Measurements from ENCODE around the gene FMNL2.

The FMNL2 gene

GRCh38 chr2:152375174-152375573 is 40.2 kb downstream of the FMNL2 start:
- TF ChIP-seq CTCF (IDR thresholded peaks at IDR 0.05; ENCODE audit: insufficient read depth, missing control alignments): no peak
- no peak for FAIRE-seq
- DNase-seq (ENCODE audit: insufficient read length, low spot score): no peak

GRCh38 chr2:152376385-152376784 is 41.4 kb downstream of the FMNL2 start:
- FAIRE-seq (no peak), DNase-seq (ENCODE audit: insufficient read length, low spot score) (no peak)
- no peak for TF ChIP-seq CTCF (IDR thresholded peaks at IDR 0.05; ENCODE audit: insufficient read depth, missing control alignments)

GRCh38 chr2:152376968-152377367 is 42.0 kb downstream of the FMNL2 start:
- no peak for DNase-seq (ENCODE audit: insufficient read length, low spot score)
- TF ChIP-seq CTCF (IDR thresholded peaks at IDR 0.05; ENCODE audit: insufficient read depth, missing control alignments): no peak
- no peak for FAIRE-seq

- DNase-seq (ENCODE audit: insufficient read length, low spot score) (no peak), FAIRE-seq (no peak)
- TF ChIP-seq CTCF (IDR thresholded peaks at IDR 0.05; ENCODE audit: insufficient read depth, missing control alignments): no peak
Observed at GRCh38 chr2:152379089-152379488, 44.1 kb downstream of the FMNL2 start.

- TF ChIP-seq CTCF (IDR thresholded peaks at IDR 0.05; ENCODE audit: insufficient read depth, missing control alignments): no peak
- FAIRE-seq (no peak), DNase-seq (ENCODE audit: insufficient read length, low spot score) (no peak)
Observed at GRCh38 chr2:152380261-152381055, 45.5 kb downstream of the FMNL2 start.

- FAIRE-seq (no peak), DNase-seq (ENCODE audit: insufficient read length, low spot score) (no peak)
- TF ChIP-seq CTCF (IDR thresholded peaks at IDR 0.05; ENCODE audit: insufficient read depth, missing control alignments): no peak
Observed at GRCh38 chr2:152383702-152384101, 48.7 kb downstream of the FMNL2 start.

GRCh38 chr2:152384992-152385391 is 50.0 kb downstream of the FMNL2 start:
- no peak for DNase-seq (ENCODE audit: insufficient read length, low spot score)
- no peak for FAIRE-seq
- no peak for TF ChIP-seq CTCF (IDR thresholded peaks at IDR 0.05; ENCODE audit: insufficient read depth, missing control alignments)
